Naive thymus-derived CD8-positive, alpha-beta T cell (primary cell): ENCODE data around the gene ARPC3. TPM values are rescaled to one million over a fixed set of nuclear protein-coding genes. Genes with fewer than 3 reads are reported as not detected.
A peak's percentile ranks its signal among the peaks of the same experiment; 100 is the strongest.
"Not testable (repeated sequence)": the region's sequence is repeated elsewhere in the genome, so short reads cannot be mapped to it uniquely, and the experiment has no call there.

Experiments used
- ATAC-seq, 2 donors: fragments of 150-1000 bp; cut with Tn5 transposase in 1 of 2; sonication (Bioruptor Pico), chemical (Tn5 transposase) in 1 of 2; 1 replicate in 1 of 2; 2 replicates in 1 of 2; pipeline ENCODE4 v1.10.0; 2021; ENCODE audit warnings: mild to moderate bottlenecking in 2 of 2, moderate library complexity in 2 of 2
- POLR2A ChIA-PET: fragments of 350-600 bp; sonication (Branson Sonifier 250); formaldehyde crosslinking; loops from one replicate; lab custom pipeline; 2021; ENCODE audit warnings: antibody characterized with exemption; lab: Charles Lee
- DNase-seq, 10 donors: peaks; one replicate each; pipeline versions ENCODE4 v3.0.0 to v3.0.0-alpha.2; 2020 to 2022
- H3K27ac Mint-ChIP-seq, 10 donors: one replicate each; pipeline ENCODE4 v1.8.0; 2020 to 2022; ENCODE audit warnings: mild to moderate bottlenecking in 10 of 10, mixed read lengths in 10 of 10, moderate library complexity in 4 of 10, inconsistent platforms in 1 of 10
- H3K27me3 Mint-ChIP-seq, 5 donors: one replicate each; pipeline ENCODE4 v1.8.0; 2021 to 2022; ENCODE audit warnings: mixed read lengths in 5 of 5
- H3K36me3 Mint-ChIP-seq, 3 donors: one replicate each; pipeline ENCODE4 v1.8.0; 2020 to 2022; ENCODE audit warnings: mixed read lengths in 3 of 3, mild to moderate bottlenecking in 2 of 3, inconsistent platforms in 1 of 3
- H3K4me1 Mint-ChIP-seq, 4 donors: one replicate each; pipeline ENCODE4 v1.8.0; 2021 to 2022; ENCODE audit warnings: mixed read lengths in 4 of 4
- H3K4me3 Mint-ChIP-seq, 10 donors: one replicate each; pipeline ENCODE4 v1.8.0; 2020 to 2022; ENCODE audit warnings: mild to moderate bottlenecking in 10 of 10, mixed read lengths in 10 of 10, moderate library complexity in 6 of 10, inconsistent platforms in 1 of 10
- H3K9me3 Mint-ChIP-seq, 9 donors: one replicate each; pipeline ENCODE4 v1.8.0; 2020 to 2022; ENCODE audit warnings: mixed read lengths in 9 of 9, mild to moderate bottlenecking in 3 of 9, inconsistent platforms in 1 of 9, moderate library complexity in 1 of 9
- polyA plus RNA-seq, 3 donors: library from polyadenylated mRNA; unstranded; fragments of 300-500 nt; fragmentation: Illumina TruSeq; gene quantifications; one replicate each; pipeline ENCODE4 v1.2.3, GENCODE V29; 2021
- total RNA-seq, 8 experiments: library from RNA in 2 of 8; stranded (reverse) in 2 of 8; gene quantifications; one replicate each; pipeline ENCODE4 v1.2.3 and lab custom pipeline; 2021 to 2026

The ARPC3 gene
- total and polyA plus RNA-seq, 5 experiments from 2014 or later, result 213 to 810 (median 691) TPM

DNA sequence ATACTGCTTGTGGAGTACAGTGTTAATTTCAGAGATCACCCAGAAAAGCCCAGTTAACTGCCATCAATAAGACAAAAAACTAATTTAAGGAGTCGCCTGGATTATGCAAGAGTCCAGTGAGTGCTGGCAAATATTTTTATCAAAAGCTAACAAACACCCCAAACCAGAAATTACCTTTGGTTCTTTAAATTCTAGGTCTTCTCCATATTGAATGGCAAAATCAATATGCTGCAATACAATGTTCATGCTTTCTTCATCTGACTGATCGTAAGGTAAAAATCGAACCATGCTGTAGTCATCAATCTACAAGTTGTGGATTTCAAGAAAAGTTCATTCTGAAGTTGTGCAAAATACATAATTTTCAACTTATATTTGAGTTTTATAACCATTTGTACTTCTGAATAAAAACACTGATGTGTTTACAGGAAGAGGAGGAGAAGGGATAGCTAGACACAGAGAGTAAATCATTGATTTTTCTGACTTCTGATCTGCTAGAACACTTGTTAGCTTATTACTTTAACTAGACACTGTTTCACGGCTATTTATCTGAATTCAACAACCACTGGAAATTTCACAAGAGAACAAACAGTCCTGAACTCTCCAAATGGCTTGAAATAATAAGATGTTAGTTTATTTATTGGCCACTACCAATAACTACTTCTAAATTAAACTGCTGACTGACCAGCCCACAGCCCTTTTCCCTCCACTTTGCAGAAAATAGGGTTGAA, 3.6 kb upstream of the ARPC3 start:
- H3K36me3 Mint-ChIP-seq, result peaks cover 0 to 49% (median 8%) of the 10 kb centered on the region in 3 donors
- DNase-seq (no peak), ATAC-seq (no peak)
- peaks cover 12 to 39% (median 21%) of the 10 kb centered on the region in 4 donors for H3K4me1 Mint-ChIP-seq
- POLR2A ChIA-PET, result no interaction called here
- H3K9me3 Mint-ChIP-seq, result no peaks in the 10 kb centered on the region
- H3K27ac Mint-ChIP-seq, result peak overlapping the region in 2 of 10 donors; percentile 5 to 6
- H3K27me3 Mint-ChIP-seq, result no peaks in the 10 kb centered on the region
- no peak overlapping the region for H3K4me3 Mint-ChIP-seq

- peaks cover 17 to 50% (median 34%) of the 10 kb centered on the region in 4 donors for H3K4me1 Mint-ChIP-seq
- H3K4me3 Mint-ChIP-seq, result peak overlapping the region in 7 of 10 donors; percentile 5 to 100 (median 99)
- no peaks in the 10 kb centered on the region for H3K27me3 Mint-ChIP-seq
- no peak for ATAC-seq
- H3K36me3 Mint-ChIP-seq, result peaks cover 0 to 48% (median 12%) of the 10 kb centered on the region in 3 donors
- DNase-seq, result no peak
- H3K27ac Mint-ChIP-seq, result peak overlapping the region in 8 of 10 donors; percentile 54 to 99 (median 87)
- no peaks in the 10 kb centered on the region for H3K9me3 Mint-ChIP-seq
- POLR2A ChIA-PET, result interaction anchor here (2.0 to 3.3 kb wide), 4 partner anchors 16 to 150 kb away, joined by 24 to 55 read pairs (median 34); partner anchors contain the start of genes FAM216A, GPN3, RAD9B and VPS29
Observed at GRCh38 chr12:110451263-110451662, 1.1 kb upstream of the ARPC3 start.

- Mint-ChIP-seq H3K36me3 (peaks cover 5 to 74% (median 11%) of the 10 kb centered on the region in 3 donors), H3K27ac (peak overlapping the region in 2 of 10 donors; percentile 48 to 60), H3K4me3 (no peak overlapping the region), H3K4me1 (peaks cover 17 to 42% (median 33%) of the 10 kb centered on the region in 4 donors), H3K27me3 (no peaks in the 10 kb centered on the region), H3K9me3 (no peaks in the 10 kb centered on the region)
- ATAC-seq (no peak), DNase-seq (no peak)
- POLR2A ChIA-PET, result interaction anchor here (0.6 kb wide), 1 partner anchor 76 kb away, joined by 6 read pairs; no protein-coding TSS in a partner anchor
Observed at GRCh38 chr12:110444455-110444854, 5.7 kb downstream of the ARPC3 start.

DNA sequence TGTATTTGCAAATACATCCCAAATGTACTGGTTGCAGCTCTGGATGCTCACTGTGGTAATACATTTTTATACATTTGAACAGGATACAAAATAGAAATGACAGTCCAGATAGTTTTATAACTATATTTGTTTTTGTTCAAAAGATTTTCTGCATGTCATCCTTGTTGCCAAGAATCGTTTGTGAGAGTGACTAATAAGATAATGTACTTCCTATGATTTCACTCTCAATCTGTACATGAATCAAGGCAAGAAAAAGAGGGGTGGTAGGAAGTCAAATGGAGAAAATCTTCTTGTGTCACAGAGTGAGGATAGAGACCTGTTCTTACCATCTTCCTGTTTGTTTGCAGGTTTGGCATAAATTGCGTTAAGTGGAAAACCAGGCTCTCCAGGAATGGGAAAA, 13.9 kb downstream of the ARPC3 start:
- Mint-ChIP-seq H3K36me3 (peaks cover 0 to 64% (median 5%) of the 10 kb centered on the region in 3 donors), H3K4me3 (no peak overlapping the region), H3K9me3 (no peaks in the 10 kb centered on the region), H3K27ac (no peak overlapping the region), H3K27me3 (no peaks in the 10 kb centered on the region), H3K4me1 (peaks cover 0 to 5% (median 1%) of the 10 kb centered on the region in 4 donors)
- ATAC-seq (no peak), DNase-seq (no peak)
- POLR2A ChIA-PET, result no interaction called here

- DNase-seq (no peak), ATAC-seq (no peak)
- peak overlapping the region in 4 of 10 donors; percentile 34 to 99 (median 68) for H3K27ac Mint-ChIP-seq
- H3K4me1 Mint-ChIP-seq, result peaks cover 0 to 5% (median 1%) of the 10 kb centered on the region in 4 donors
- POLR2A ChIA-PET, result interaction anchor here (0.6 to 1.8 kb wide), 11 partner anchors 18 to 455 kb away, joined by 3 to 24 read pairs (median 4); partner anchors contain the start of genes ARPC3, FAM216A, GPN3 and HVCN1
- peaks cover 0 to 30% (median 5%) of the 10 kb centered on the region in 3 donors for H3K36me3 Mint-ChIP-seq
- peak overlapping the region in 1 of 10 donors; percentile 100 for H3K4me3 Mint-ChIP-seq
- H3K27me3 Mint-ChIP-seq, result no peaks in the 10 kb centered on the region
- H3K9me3 Mint-ChIP-seq, result no peaks in the 10 kb centered on the region
Observed at GRCh38 chr12:110431957-110432587, 18.1 kb downstream of the ARPC3 start.

DNA sequence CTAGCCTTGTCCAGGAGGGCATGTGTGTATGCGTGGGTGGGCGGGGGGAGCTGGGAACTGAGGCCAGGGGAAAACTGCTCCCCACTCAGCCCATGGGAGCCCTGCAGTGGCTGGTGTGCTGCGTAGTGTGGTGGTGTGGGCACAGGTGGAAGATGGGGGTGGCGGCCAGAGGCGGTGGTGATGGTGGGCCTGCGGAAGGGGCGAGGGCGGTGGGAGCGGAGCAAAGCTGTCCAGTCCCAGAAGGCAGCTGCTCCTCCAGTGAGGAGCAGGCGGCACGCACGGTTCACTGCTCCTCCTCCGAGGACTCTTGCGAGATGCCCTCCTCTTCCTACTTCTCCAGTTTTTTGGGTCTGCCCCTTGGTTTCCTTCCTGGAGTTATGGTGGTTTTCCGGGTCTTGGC, 20.5 kb downstream of the ARPC3 start:
- H3K4me1 Mint-ChIP-seq, DNase-seq, ATAC-seq, H3K36me3 Mint-ChIP-seq, POLR2A ChIA-PET, H3K9me3 Mint-ChIP-seq, H3K27me3 Mint-ChIP-seq, H3K27ac Mint-ChIP-seq, H3K4me3 Mint-ChIP-seq: not testable (repeated sequence)

DNA sequence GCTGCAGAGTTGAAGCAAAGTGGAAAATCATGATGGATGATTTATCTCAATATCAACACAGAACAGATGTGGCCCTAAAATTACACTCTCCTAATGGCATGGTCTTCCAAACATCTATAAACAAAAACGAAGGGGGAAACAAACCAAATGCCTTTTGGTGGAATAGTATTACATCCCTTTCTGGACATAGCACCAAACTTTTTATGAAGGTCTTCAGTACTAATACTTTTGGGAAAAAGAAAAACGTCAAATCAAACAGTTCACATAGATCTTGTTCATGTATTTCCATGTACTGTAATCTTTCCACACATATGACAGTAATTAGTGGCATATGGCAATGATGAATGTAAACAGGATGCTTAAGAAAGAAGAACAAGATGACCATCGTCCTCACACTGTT, 23.7 kb downstream of the ARPC3 start:
- no peaks in the 10 kb centered on the region for H3K9me3 Mint-ChIP-seq

GRCh38 chr12:110424237-110424636, 25.9 kb downstream of the ARPC3 start:
- no peaks in the 10 kb centered on the region for H3K36me3 Mint-ChIP-seq
- DNase-seq, result no peak
- H3K4me3 Mint-ChIP-seq, result no peak overlapping the region
- no peaks in the 10 kb centered on the region for H3K4me1 Mint-ChIP-seq
- peaks cover 0 to 2% (median 0%) of the 10 kb centered on the region in 5 donors for H3K27me3 Mint-ChIP-seq
- H3K9me3 Mint-ChIP-seq, result no peaks in the 10 kb centered on the region
- H3K27ac Mint-ChIP-seq, result no peak overlapping the region
- ATAC-seq, result no peak
- POLR2A ChIA-PET, result interaction anchor here (0.9 kb wide), 1 partner anchor 21 kb away, joined by 3 read pairs; the partner anchor contains the start of gene ANAPC7

More for the DNA sequence above, 23.7 kb downstream of the ARPC3 start:
- POLR2A ChIA-PET, result interaction anchor here (0.7 kb wide), 1 partner anchor 327 kb away, joined by 3 read pairs; no protein-coding TSS in a partner anchor
- Mint-ChIP-seq H3K4me3 (no peak overlapping the region), H3K27me3 (no peaks in the 10 kb centered on the region), H3K36me3 (no peaks in the 10 kb centered on the region), H3K4me1 (peaks cover 0 to 2% (median under 1%) of the 10 kb centered on the region in 4 donors), H3K27ac (no peak overlapping the region)
- no peak for ATAC-seq
- DNase-seq, result no peak

- peak overlapping the region in 1 of 10 donors; percentile 5 for H3K27ac Mint-ChIP-seq
- POLR2A ChIA-PET, result no interaction called here
Observed at GRCh38 chr12:110421701-110422100, 28.4 kb downstream of the ARPC3 start.

GRCh38 chr12:110421159-110421661, 28.9 kb downstream of the ARPC3 start:
- POLR2A ChIA-PET, result no interaction called here
- ATAC-seq (no peak), DNase-seq (no peak)
- H3K4me1 Mint-ChIP-seq, result peaks cover 0 to 8% (median 0%) of the 10 kb centered on the region in 4 donors
- H3K9me3 Mint-ChIP-seq, result no peaks in the 10 kb centered on the region
- peak overlapping the region in 1 of 10 donors; percentile 5 for H3K27ac Mint-ChIP-seq
- no peaks in the 10 kb centered on the region for H3K36me3 Mint-ChIP-seq
- H3K27me3 Mint-ChIP-seq, result peaks cover 0 to 2% (median 0%) of the 10 kb centered on the region in 5 donors
- H3K4me3 Mint-ChIP-seq, result no peak overlapping the region

More at GRCh38 chr12:110421701-110422100, 28.4 kb downstream of the ARPC3 start:
- H3K4me3 Mint-ChIP-seq, result no peak overlapping the region
- peaks cover 0 to 8% (median 0%) of the 10 kb centered on the region in 4 donors for H3K4me1 Mint-ChIP-seq
- DNase-seq (no peak), ATAC-seq (no peak)
- H3K36me3 Mint-ChIP-seq, result no peaks in the 10 kb centered on the region
- no peaks in the 10 kb centered on the region for H3K9me3 Mint-ChIP-seq
- peaks cover 0 to 2% (median 0%) of the 10 kb centered on the region in 5 donors for H3K27me3 Mint-ChIP-seq

DNA sequence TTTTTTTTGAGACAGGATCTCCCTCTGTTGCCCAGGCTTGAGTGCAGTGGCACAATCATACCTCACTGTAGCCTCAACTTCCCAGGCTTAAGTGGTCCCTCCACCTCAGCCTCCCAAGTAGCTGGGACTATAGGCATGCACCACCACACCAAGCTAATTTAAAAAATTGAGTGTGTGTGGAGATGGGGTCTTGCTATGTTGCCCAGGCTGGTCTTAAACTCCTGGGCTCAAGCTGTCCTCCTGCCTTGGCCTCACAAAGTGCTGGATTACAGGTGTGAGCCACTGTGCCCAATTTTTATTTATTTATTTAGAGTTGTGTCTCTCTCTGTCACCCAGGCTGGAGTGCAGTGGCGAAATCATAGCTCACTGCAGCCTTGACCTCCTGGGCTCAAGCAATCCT, 29.5 kb downstream of the ARPC3 start:
- H3K27ac Mint-ChIP-seq, ATAC-seq, H3K4me3 Mint-ChIP-seq, H3K4me1 Mint-ChIP-seq, H3K9me3 Mint-ChIP-seq, POLR2A ChIA-PET, H3K27me3 Mint-ChIP-seq, DNase-seq, H3K36me3 Mint-ChIP-seq: not testable (repeated sequence)

- not testable (repeated sequence) for H3K36me3 Mint-ChIP-seq, DNase-seq, H3K4me1 Mint-ChIP-seq, H3K4me3 Mint-ChIP-seq, ATAC-seq, H3K27me3 Mint-ChIP-seq, H3K9me3 Mint-ChIP-seq
- peak overlapping the region in 1 of 10 donors; percentile 66 for H3K27ac Mint-ChIP-seq
- POLR2A ChIA-PET, result interaction anchor here (0.6 kb wide), 1 partner anchor 26 kb away, joined by 3 read pairs; no protein-coding TSS in a partner anchor
Observed at GRCh38 chr12:110417113-110417512, 33.0 kb downstream of the ARPC3 start.
